Head of caudate nucleus (tissue), 42 donors: ENCODE data around the gene GALNT15.

Experiments used
- DNase-seq, 42 donors: peaks; one replicate each; pipeline versions ENCODE4 v3.0.0 to v3.0.0-alpha.2; 2020 to 2021; ENCODE audit warnings: mixed read lengths in 7 of 42
- intact Hi-C: fragments of 100-400 bp; cut with DNase I; formaldehyde crosslinking; loops from one replicate; pipeline ENCODE4 v1.15.0; 2022

GALNT15 gene

GRCh38 chr3:16207031-16207430 lies 32.6 kb downstream of the GALNT15 start:
- intact Hi-C loops: no loop called here
- no peak for DNase-seq

DNA sequence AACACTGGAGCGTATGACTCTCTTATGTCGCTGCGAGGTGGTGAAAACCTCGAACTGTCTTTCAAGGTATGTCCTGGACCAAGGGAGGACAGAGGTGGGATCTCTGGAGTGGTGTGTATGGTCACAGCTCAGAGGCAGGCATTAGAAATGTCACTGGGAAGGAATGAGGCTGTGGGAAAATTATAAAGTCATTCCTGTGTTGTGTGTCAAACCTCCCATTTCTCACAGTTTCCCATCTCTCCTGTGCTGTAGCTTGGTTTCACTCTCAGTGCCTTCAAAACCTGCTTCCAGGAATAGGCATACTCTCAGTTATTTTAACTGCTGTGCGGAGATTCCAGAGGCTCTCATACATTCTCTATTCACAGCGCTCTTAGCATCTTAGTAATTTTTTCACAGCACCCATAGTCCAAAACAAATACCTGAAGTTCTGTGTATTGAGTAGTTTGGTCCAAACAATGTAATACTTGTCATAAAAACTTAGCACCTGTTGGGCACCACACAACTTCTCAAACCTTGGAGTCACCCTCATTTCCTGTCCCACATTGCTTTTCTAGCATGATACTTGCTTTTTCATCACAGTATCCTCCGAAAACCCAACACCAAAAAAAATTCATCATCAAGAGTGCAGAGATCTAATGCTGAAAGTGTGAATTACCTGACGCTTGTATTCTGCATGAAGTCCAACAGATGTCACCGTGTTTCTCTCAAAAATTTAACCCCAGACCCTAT lies 36.9 kb downstream of the GALNT15 start:
- no peak for DNase-seq
- intact Hi-C loops: no loop called here

GRCh38 chr3:16214366-16214765 lies 39.9 kb downstream of the GALNT15 start:
- DNase-seq: no peak
- intact Hi-C loops: no loop called here

GRCh38 chr3:16216373-16216935 lies 42.0 kb downstream of the GALNT15 start:
- no peak for DNase-seq
- intact Hi-C loops: no loop called here

DNA sequence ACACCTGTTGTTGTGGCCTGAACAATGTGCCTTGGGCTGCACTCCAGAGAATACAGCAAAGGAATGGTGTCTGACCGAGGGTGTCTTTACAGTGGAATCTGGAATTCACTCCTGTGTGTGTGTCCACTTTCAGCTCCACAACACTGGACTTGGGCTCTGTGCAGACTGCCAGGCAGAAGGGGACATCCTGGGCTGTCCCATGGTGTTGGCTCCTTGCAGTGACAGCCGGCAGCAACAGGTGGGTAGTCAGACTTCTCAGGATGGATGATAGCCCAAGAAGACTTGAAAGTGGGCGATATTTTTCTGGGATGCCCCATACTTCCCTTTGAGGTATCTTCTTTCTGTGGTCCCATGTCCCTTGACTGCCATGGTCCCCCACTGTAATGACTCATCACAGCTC lies 45.3 kb downstream of the GALNT15 start:
- no peak for DNase-seq
- intact Hi-C loops: no loop called here

GRCh38 chr3:16221990-16222389 lies 47.5 kb downstream of the GALNT15 start:
- intact Hi-C loops: no loop called here
- DNase-seq: no peak

GRCh38 chr3:16222547-16222946 lies 48.1 kb downstream of the GALNT15 start:
- DNase-seq: no peak
- intact Hi-C loops: no loop called here

DNA sequence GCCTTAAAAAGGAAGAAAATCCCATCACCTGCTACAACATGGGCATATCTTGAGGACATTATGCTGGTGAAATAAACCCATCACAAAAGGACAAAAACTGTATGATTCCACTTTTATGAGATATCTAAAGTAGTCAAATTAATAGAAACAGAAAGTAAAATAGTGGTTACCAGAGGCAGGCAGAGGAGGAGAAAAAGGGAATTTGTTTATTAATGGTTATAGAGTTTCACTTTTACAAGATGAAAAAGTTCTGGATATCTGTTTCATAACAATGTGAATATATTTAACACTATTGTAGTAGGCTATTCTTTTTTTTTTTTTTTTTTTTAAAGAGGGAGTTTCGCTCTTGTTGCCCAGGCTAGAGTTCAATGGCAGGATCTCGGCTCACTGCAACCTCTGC lies 49.8 kb downstream of the GALNT15 start:
- intact Hi-C loops: no loop called here
- DNase-seq: no peak

GRCh38 chr3:16227566-16227965 lies 53.1 kb downstream of the GALNT15 start:
- intact Hi-C loops: no loop called here

DNA sequence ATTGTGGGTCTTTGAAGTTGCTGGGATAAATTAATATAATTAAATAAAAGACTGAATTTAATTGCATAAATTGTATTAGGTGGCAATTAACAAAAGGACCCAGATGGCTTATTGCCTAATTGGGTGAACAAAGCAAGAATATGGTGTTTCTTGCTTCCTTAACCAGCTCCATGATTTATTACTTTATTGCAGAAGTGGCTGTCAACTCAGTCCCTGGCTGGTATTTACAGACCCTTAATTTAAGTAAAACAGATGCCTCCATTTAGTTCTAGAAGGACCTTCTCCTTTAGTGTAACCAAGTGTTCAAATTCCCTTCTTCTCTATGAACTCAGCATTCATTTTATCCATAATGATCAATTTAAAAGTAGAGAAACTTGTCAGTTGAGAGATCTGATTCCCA lies 55.2 kb downstream of the GALNT15 start:
- intact Hi-C loops: no loop called here
- DNase-seq: no peak

More at GRCh38 chr3:16227566-16227965, 53.1 kb downstream of the GALNT15 start:
- no peak for DNase-seq

- intact Hi-C loops: no loop called here
These were observed 57.5 kb downstream of the GALNT15 start for GRCh38 chr3:16231983-16232382.

DNA sequence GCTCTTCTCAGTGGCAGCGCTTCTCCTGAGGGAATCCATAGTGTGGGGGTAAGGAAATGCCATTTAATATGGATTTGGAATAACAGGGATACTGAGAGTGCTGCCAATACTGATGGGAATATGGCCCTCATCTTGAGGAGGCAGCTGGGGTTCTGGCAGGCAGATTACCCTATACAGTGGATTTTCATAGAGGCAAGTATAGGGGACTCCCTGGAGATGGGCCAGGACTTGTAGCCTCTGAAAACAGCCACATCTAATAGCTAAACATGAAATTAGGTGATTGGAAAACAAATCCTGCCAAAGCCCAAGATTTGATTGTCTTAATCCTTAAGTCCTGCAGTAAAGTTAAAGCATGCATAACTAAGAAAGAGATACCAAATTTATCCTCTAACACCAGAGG lies 59.3 kb downstream of the GALNT15 start:
- no peak for DNase-seq
- intact Hi-C loops: no loop called here

More at GRCh38 chr3:16231983-16232382, 57.5 kb downstream of the GALNT15 start:
- no peak for DNase-seq

- intact Hi-C loops: no loop called here
- no peak for DNase-seq
These were observed 59.8 kb downstream of the GALNT15 start for GRCh38 chr3:16234281-16234680.

DNA sequence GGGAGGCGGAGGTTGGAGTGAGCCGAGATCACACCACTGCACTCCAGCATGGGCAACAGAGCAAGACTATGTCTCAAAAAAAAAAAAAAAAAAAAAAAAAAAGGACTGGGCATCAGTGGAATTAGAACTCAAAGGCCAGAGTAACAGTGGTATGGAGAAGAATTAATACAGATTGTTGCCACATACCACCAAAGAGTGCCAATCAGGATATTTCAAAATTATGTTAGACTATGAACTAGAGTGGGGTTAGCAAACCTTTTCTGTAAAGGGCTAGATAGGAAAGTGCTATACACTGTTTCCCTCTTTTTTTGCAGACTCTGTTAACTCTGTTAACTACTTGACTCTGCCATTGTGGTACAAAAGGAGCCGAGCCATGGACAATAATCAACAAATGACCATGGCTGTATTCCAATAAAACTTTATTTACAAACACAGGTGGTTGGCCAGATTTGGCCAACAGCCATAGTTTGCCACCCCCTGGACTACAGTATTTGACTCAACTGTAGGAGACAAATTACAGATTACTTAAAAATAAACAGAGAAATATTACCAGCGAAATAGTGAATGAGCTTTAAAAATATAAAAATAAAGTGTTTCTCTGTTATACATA lies 61.7 kb downstream of the GALNT15 start:
- intact Hi-C loops: no loop called here
- DNase-seq: no peak

GRCh38 chr3:16236856-16237393 lies 62.4 kb downstream of the GALNT15 start:
- no peak for DNase-seq
- intact Hi-C loops: no loop called here

- intact Hi-C loops: no loop called here
These were observed 64.7 kb downstream of the GALNT15 start for GRCh38 chr3:16239086-16239770.

GRCh38 chr3:16239780-16240179 lies 65.3 kb downstream of the GALNT15 start:
- no peak for DNase-seq
- intact Hi-C loops: no loop called here

More at GRCh38 chr3:16239086-16239770, 64.7 kb downstream of the GALNT15 start:
- no peak for DNase-seq

- intact Hi-C loops: no loop called here
- DNase-seq: no peak
These were observed 65.9 kb downstream of the GALNT15 start for GRCh38 chr3:16240229-16241023.

GRCh38 chr3:16241225-16241624 lies 66.7 kb downstream of the GALNT15 start:
- no peak for DNase-seq
- intact Hi-C loops: no loop called here
